GM19463 (cell line): Measurements from ENCODE around the gene WDR91.

Source experiments
- ATAC-seq: cut with Tn5 transposase; IDR thresholded peaks from one replicate; pipeline ENCODE4 v1.9.1; 2021; ENCODE audit warnings: mild to moderate bottlenecking, moderate library complexity; ENCODE audit not compliant: unreplicated experiment

Gene WDR91

GRCh38 chr7:135211179-135211945 lies at the start of gene WDR91:
WDR91 (minus strand) TSS chr7:135211526; CDS start chr7:135211502, 24 bp downstream.
- ATAC-seq: peak; percentile 77

GRCh38 chr7:135260470-135260869 lies 49.1 kb upstream of the WDR91 start:
- no peak for ATAC-seq

GRCh38 chr7:135259702-135260101 lies 48.4 kb upstream of the WDR91 start:
- no peak for ATAC-seq

- no peak for ATAC-seq
These were observed 47.3 kb upstream of the WDR91 start for GRCh38 chr7:135258585-135258984.

- ATAC-seq: no peak
These were observed 46.5 kb upstream of the WDR91 start for GRCh38 chr7:135257790-135258189.

GRCh38 chr7:135253851-135254771 lies 42.8 kb upstream of the WDR91 start:
- no peak for ATAC-seq

- peak; percentile 44 for ATAC-seq
These were observed 40.4 kb upstream of the WDR91 start for GRCh38 chr7:135251496-135252391.

- no peak for ATAC-seq
These were observed 37.2 kb upstream of the WDR91 start for GRCh38 chr7:135248546-135248945.

GRCh38 chr7:135247746-135248471 lies 36.6 kb upstream of the WDR91 start:
- ATAC-seq: no peak

GRCh38 chr7:135246191-135246825 lies 35.0 kb upstream of the WDR91 start:
- ATAC-seq: no peak

- no peak for ATAC-seq
These were observed 34.2 kb upstream of the WDR91 start for GRCh38 chr7:135245226-135246190.

- ATAC-seq: no peak
These were observed 30.9 kb upstream of the WDR91 start for GRCh38 chr7:135242096-135242684.

GRCh38 chr7:135240441-135240840 lies 29.1 kb upstream of the WDR91 start:
- ATAC-seq: no peak

- no peak for ATAC-seq
These were observed 27.9 kb upstream of the WDR91 start for GRCh38 chr7:135239263-135239662.

GRCh38 chr7:135238112-135238744 lies 26.9 kb upstream of the WDR91 start:
- ATAC-seq: no peak

- ATAC-seq: peak; percentile 89
These were observed 25.4 kb upstream of the WDR91 start for GRCh38 chr7:135236727-135237126.

- no peak for ATAC-seq
These were observed 24.5 kb upstream of the WDR91 start for GRCh38 chr7:135235841-135236240.

- no peak for ATAC-seq
These were observed 23.4 kb upstream of the WDR91 start for GRCh38 chr7:135234727-135235126.
